Measurements from ENCODE around the gene DCAF7. TPM values are rescaled to one million over a fixed set of nuclear protein-coding genes. Genes with fewer than 3 reads are reported as not detected.

DCAF7 gene
- polyA plus RNA-seq, 1 donor = 77.5 TPM

DNA sequence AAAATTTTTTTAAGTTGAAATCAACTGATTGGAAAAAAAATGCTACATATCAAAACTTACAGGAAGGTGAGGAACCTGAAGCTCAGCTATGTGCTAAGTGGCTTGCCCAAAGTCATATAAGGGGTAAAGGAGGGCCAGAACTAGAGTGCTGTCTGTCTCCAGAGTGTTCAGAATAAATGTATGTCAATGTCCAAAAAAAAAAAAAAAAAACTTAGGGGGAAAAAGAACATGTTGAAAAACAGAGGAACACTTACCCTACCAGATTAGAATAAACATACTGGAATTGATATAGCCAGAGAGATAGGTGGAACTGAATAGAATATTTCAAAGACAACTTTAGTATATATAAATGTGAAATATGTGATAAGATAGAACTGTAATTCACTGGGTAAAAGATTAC is 11.5 kb downstream of the DCAF7 start:
- Histone ChIP-seq H3K9me3 (ENCODE audit: control insufficient read depth, low read depth, low read length) (no peaks in the 10 kb centered on the region), H3K4me1 (ENCODE audit: control insufficient read depth, insufficient read depth, low read length) (no peaks in the 10 kb centered on the region), H3K27me3 (ENCODE audit: control insufficient read depth, insufficient read depth, low read length) (no peaks in the 10 kb centered on the region), H3K27ac (ENCODE audit: low read length) (no peak overlapping the region), H3K36me3 (ENCODE audit: control insufficient read depth, insufficient read depth, low read length) (peaks cover 2% of the 10 kb centered on the region), H3K4me3 (ENCODE audit: low read length) (no peak overlapping the region)
- DNase-seq = no peak

GRCh38 chr17:63563339-63563738 is 13.1 kb downstream of the DCAF7 start:
- DNase-seq = no peak
- no peaks in the 10 kb centered on the region for H3K9me3 ChIP-seq (ENCODE audit: control insufficient read depth, low read depth, low read length)
- H3K36me3 ChIP-seq (ENCODE audit: control insufficient read depth, insufficient read depth, low read length) = no peaks in the 10 kb centered on the region
- WGBS (ENCODE audit: insufficient coverage, low lambda C conversion rate) = no CpG with 5 or more reads among the region's 2 CpGs
- no peaks in the 10 kb centered on the region for H3K4me1 ChIP-seq (ENCODE audit: control insufficient read depth, insufficient read depth, low read length)
- H3K4me3 ChIP-seq (ENCODE audit: low read length) = no peak overlapping the region
- no peak overlapping the region for H3K27ac ChIP-seq (ENCODE audit: low read length)
- H3K27me3 ChIP-seq (ENCODE audit: control insufficient read depth, insufficient read depth, low read length) = no peaks in the 10 kb centered on the region

DNA sequence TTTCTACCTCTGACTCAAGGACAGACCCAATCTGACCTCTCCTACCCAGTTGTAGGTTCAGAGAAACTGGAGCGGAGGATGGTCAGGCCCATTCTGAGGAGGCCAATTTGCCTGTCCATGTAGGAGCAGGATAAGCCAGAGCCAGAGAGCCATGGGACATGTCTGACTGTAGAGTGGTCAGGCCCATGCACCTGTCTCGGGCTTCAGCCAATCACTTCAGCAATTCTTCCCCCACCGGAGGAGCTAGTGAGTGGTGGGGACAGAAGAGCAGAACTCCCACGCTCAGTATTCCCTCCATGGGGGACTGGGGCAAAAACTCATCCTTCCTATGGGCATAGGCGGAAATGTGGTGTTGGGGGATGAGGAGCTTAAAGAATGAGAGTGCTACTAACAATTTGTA is 14.3 kb downstream of the DCAF7 start:
- Histone ChIP-seq H3K27ac (ENCODE audit: low read length) (no peak overlapping the region), H3K36me3 (ENCODE audit: control insufficient read depth, insufficient read depth, low read length) (peaks cover 6% of the 10 kb centered on the region), H3K27me3 (ENCODE audit: control insufficient read depth, insufficient read depth, low read length) (no peaks in the 10 kb centered on the region), H3K4me3 (ENCODE audit: low read length) (no peak overlapping the region), H3K4me1 (ENCODE audit: control insufficient read depth, insufficient read depth, low read length) (no peaks in the 10 kb centered on the region), H3K9me3 (ENCODE audit: control insufficient read depth, low read depth, low read length) (no peaks in the 10 kb centered on the region)
- no peak for DNase-seq
- WGBS (ENCODE audit: insufficient coverage, low lambda C conversion rate) = no CpG with 5 or more reads among the region's 5 CpGs

GRCh38 chr17:63567229-63567628 is 17.0 kb downstream of the DCAF7 start:
- no peak for DNase-seq
- Histone ChIP-seq H3K4me1 (ENCODE audit: control insufficient read depth, insufficient read depth, low read length) (no peaks in the 10 kb centered on the region), H3K27me3 (ENCODE audit: control insufficient read depth, insufficient read depth, low read length) (no peaks in the 10 kb centered on the region), H3K27ac (ENCODE audit: low read length) (no peak overlapping the region), H3K36me3 (ENCODE audit: control insufficient read depth, insufficient read depth, low read length) (peaks cover 11% of the 10 kb centered on the region), H3K9me3 (ENCODE audit: control insufficient read depth, low read depth, low read length) (no peaks in the 10 kb centered on the region), H3K4me3 (ENCODE audit: low read length) (no peak overlapping the region)
- WGBS (ENCODE audit: insufficient coverage, low lambda C conversion rate) = no CpG with 5 or more reads among the region's 1 CpG

DNA sequence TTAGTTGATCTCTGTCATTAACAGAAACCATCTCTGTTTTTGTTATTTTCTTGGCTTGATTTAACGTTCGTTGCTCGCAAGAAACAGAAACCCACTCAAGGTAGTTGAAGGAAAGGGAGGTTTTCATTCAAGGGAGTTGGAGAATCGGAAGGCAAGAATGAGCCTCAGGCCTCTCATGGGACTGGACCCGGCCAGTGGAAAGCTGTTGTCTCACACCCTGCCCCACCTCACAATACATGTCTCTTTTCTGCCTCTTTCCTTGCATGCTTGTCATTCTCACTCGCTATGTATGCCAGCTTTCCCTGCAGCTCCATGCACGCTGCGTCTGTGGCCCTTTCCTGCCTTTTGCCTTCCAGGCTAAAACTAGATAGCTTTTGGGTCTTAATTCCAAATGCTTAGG is 18.3 kb downstream of the DCAF7 start:
- WGBS (ENCODE audit: insufficient coverage, low lambda C conversion rate) = 96% methylated on average over 3 of the region's 8 CpGs
- no peak overlapping the region for H3K4me3 ChIP-seq (ENCODE audit: low read length)
- H3K36me3 ChIP-seq (ENCODE audit: control insufficient read depth, insufficient read depth, low read length) = peaks cover 11% of the 10 kb centered on the region
- H3K27ac ChIP-seq (ENCODE audit: low read length) = no peak overlapping the region
- H3K9me3 ChIP-seq (ENCODE audit: control insufficient read depth, low read depth, low read length) = no peaks in the 10 kb centered on the region
- H3K27me3 ChIP-seq (ENCODE audit: control insufficient read depth, insufficient read depth, low read length) = no peaks in the 10 kb centered on the region
- DNase-seq = no peak
- H3K4me1 ChIP-seq (ENCODE audit: control insufficient read depth, insufficient read depth, low read length) = no peaks in the 10 kb centered on the region

- no peaks in the 10 kb centered on the region for H3K4me1 ChIP-seq (ENCODE audit: control insufficient read depth, insufficient read depth, low read length)
- H3K36me3 ChIP-seq (ENCODE audit: control insufficient read depth, insufficient read depth, low read length) = peaks cover 11% of the 10 kb centered on the region
- no peaks in the 10 kb centered on the region for H3K9me3 ChIP-seq (ENCODE audit: control insufficient read depth, low read depth, low read length)
- no CpG with 5 or more reads among the region's 1 CpG for whole genome bisulfite sequencing (ENCODE audit: insufficient coverage, low lambda C conversion rate)
- no peak overlapping the region for H3K27ac ChIP-seq (ENCODE audit: low read length)
- H3K27me3 ChIP-seq (ENCODE audit: control insufficient read depth, insufficient read depth, low read length) = no peaks in the 10 kb centered on the region
- peak; percentile 9 for DNase-seq
- H3K4me3 ChIP-seq (ENCODE audit: low read length) = no peak overlapping the region
These were observed 21.5 kb downstream of the DCAF7 start for GRCh38 chr17:63571632-63572310.

GRCh38 chr17:63573634-63574033 is 23.4 kb downstream of the DCAF7 start:
- Histone ChIP-seq H3K4me3 (ENCODE audit: low read length) (no peak overlapping the region), H3K9me3 (ENCODE audit: control insufficient read depth, low read depth, low read length) (no peaks in the 10 kb centered on the region), H3K4me1 (ENCODE audit: control insufficient read depth, insufficient read depth, low read length) (no peaks in the 10 kb centered on the region), H3K36me3 (ENCODE audit: control insufficient read depth, insufficient read depth, low read length) (peaks cover 9% of the 10 kb centered on the region), H3K27ac (ENCODE audit: low read length) (no peak overlapping the region), H3K27me3 (ENCODE audit: control insufficient read depth, insufficient read depth, low read length) (no peaks in the 10 kb centered on the region)
- no CpG with 5 or more reads among the region's 5 CpGs for WGBS (ENCODE audit: insufficient coverage, low lambda C conversion rate)
- DNase-seq = no peak

DNA sequence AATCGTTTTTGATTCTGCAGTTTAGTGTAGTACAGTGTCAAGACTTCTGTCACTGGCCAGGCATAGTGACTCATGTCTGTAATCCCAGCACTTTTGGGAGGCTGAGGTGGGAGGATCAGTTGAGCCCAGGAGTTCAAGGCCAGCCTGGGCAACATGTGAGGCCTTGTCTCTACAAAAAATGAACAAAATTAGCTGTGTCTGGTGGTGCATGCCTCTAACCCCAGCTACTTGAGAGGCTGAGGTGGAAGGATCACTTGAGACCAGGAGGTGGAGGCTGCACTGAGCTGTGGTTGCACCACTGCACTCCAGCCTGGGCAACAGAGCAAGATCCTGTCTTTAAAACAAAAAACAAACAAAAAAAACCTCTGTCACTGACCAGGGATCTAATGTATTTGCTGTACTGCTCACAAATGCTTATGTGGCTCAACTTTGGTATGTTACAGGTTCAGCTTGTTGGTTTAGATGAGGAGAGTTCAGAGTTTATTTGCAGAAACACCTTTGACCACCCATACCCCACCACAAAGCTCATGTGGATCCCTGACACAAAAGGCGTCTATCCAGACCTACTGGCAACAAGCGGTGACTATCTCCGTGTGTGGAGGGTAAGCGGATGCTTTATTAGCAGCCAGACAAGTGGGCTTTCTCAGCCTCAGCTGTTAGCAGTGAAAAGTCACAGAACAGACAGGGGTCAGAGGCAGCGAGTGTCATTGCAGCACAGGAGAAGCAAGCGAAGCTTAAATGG is 27.9 kb downstream of the DCAF7 start:
- DNase-seq = no peak
- Histone ChIP-seq H3K4me1 (ENCODE audit: control insufficient read depth, insufficient read depth, low read length) (peaks cover 14% of the 10 kb centered on the region), H3K4me3 (ENCODE audit: low read length) (no peak overlapping the region), H3K27me3 (ENCODE audit: control insufficient read depth, insufficient read depth, low read length) (no peaks in the 10 kb centered on the region), H3K9me3 (ENCODE audit: control insufficient read depth, low read depth, low read length) (no peaks in the 10 kb centered on the region), H3K36me3 (ENCODE audit: control insufficient read depth, insufficient read depth, low read length) (peaks cover 29% of the 10 kb centered on the region), H3K27ac (ENCODE audit: low read length) (no peak overlapping the region)
- WGBS (ENCODE audit: insufficient coverage, low lambda C conversion rate) = no CpG with 5 or more reads among the region's 7 CpGs

DNA sequence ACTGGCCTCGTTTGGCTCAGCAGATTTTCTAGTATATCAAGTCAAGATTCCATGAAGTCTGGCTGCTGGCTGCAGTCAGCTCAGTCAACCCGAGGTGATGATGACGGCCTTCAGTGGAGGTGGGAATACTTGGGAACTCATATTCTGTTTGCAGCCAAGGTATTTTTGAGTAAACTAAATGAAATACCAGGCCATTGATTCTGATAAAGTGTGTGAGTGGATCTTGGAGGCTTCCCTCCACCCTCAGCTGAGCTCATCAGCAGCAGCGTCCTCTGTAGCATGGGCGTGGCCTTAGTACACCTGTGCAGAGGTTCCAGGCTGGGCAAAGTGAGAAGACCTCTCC is 28.5 kb downstream of the DCAF7 start:
- peaks cover 34% of the 10 kb centered on the region for H3K36me3 ChIP-seq (ENCODE audit: control insufficient read depth, insufficient read depth, low read length)
- DNase-seq = peak in 1 of 2 donors; percentile 19

DNA sequence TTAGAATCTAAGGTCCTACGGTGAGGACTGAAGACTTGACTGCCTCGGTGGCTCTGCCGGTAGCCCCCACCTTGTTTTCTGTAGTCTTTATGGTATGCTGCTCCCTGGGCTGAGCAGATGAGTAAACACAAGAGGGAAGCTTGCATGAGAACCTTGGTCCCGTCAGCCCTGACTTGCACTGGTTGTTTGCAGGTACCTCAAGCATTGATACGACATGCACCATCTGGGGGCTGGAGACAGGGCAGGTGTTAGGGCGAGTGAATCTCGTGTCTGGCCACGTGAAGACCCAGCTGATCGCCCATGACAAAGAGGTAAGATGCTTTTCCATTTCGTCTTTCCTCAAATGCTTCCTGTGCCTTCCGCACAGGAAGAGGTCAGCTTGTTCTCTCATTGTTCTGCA is 29.4 kb downstream of the DCAF7 start:
- H3K36me3 ChIP-seq (ENCODE audit: control insufficient read depth, insufficient read depth, low read length) = peaks cover 39% of the 10 kb centered on the region
- WGBS (ENCODE audit: insufficient coverage, low lambda C conversion rate) = 100% methylated on average over 1 of the region's 11 CpGs
- no peak overlapping the region for H3K4me3 ChIP-seq (ENCODE audit: low read length)
- H3K27me3 ChIP-seq (ENCODE audit: control insufficient read depth, insufficient read depth, low read length) = no peaks in the 10 kb centered on the region
- peaks cover 14% of the 10 kb centered on the region for H3K4me1 ChIP-seq (ENCODE audit: control insufficient read depth, insufficient read depth, low read length)
- DNase-seq = peak; percentile 13 to 46
- H3K27ac ChIP-seq (ENCODE audit: low read length) = no peak overlapping the region
- no peaks in the 10 kb centered on the region for H3K9me3 ChIP-seq (ENCODE audit: control insufficient read depth, low read depth, low read length)

More for the DNA sequence above, 28.5 kb downstream of the DCAF7 start:
- H3K4me1 ChIP-seq (ENCODE audit: control insufficient read depth, insufficient read depth, low read length) = peaks cover 14% of the 10 kb centered on the region
- WGBS (ENCODE audit: insufficient coverage, low lambda C conversion rate) = no CpG with 5 or more reads among the region's 5 CpGs
- no peak overlapping the region for H3K27ac ChIP-seq (ENCODE audit: low read length)
- H3K27me3 ChIP-seq (ENCODE audit: control insufficient read depth, insufficient read depth, low read length) = no peaks in the 10 kb centered on the region
- H3K4me3 ChIP-seq (ENCODE audit: low read length) = no peak overlapping the region
- H3K9me3 ChIP-seq (ENCODE audit: control insufficient read depth, low read depth, low read length) = no peaks in the 10 kb centered on the region

GRCh38 chr17:63587770-63588169 is 37.5 kb downstream of the DCAF7 start:
- Histone ChIP-seq H3K4me1 (ENCODE audit: control insufficient read depth, insufficient read depth, low read length) (no peaks in the 10 kb centered on the region), H3K27me3 (ENCODE audit: control insufficient read depth, insufficient read depth, low read length) (no peaks in the 10 kb centered on the region), H3K4me3 (ENCODE audit: low read length) (no peak overlapping the region), H3K36me3 (ENCODE audit: control insufficient read depth, insufficient read depth, low read length) (peaks cover 84% of the 10 kb centered on the region), H3K27ac (ENCODE audit: low read length) (no peak overlapping the region), H3K9me3 (ENCODE audit: control insufficient read depth, low read depth, low read length) (no peaks in the 10 kb centered on the region)
- no peak for DNase-seq
- WGBS (ENCODE audit: insufficient coverage, low lambda C conversion rate) = no CpG with 5 or more reads among the region's 5 CpGs
